Activated T-cell treated with anti-CD3 and anti-CD28 coated beads, Interleukin-2, amount 50 U/mL, for 48 hours (primary cell): ENCODE results near the gene RASGRF1.
"Not testable (repeated sequence)": the region's sequence is repeated elsewhere in the genome, so short reads cannot be mapped to it uniquely, and the experiment has no call there.

ENCODE experiments used
- DNase-seq, 2 experiments: peaks; one replicate each; pipeline ENCODE4 v3.0.0-alpha.2; 2020

RASGRF1 gene

DNA sequence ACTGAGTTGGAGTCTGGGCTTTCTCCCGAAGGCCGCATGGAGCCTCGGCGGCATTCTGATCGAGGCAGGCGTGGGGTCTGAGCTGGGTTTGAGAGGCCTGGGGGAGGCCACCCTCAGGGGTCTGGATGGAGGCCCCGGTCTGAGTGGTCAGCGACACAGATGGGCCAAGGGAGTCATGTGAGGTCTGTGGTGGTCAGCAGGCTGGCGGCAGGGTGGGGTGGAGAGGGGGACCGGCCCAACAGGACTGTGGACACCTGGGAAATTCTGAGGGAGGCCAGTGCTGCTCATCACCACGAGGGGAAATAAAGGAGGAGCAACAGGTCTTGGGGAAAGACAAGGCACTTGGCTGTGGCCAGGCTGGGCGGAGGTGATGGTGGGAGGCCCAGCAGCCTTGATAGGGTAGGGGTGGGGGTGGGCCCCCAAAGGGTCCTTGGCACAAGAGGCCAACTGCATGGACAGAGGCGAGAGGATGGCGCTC is 161.9 kb downstream of the RASGRF1 start:
- no peak for DNase-seq

DNA sequence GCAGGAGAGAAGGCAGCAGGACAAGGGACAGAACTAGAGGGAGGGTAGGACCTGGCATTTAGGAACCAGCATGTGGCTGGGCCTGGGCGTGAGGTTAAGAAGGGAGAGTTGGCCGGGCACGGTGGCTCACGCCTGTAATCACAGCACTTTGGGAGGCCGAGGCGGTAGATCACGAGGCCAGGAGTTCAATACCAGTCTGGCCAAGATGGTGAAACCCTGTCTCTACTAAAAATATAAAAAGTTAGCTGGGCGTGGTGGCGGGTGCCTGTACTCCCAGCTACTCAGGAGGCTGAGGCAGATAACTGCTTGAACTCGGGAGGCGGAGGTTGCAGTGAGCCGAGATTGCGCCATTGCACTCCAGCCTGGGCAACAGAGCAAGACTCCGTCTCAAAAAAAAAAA is 162.4 kb downstream of the RASGRF1 start:
- DNase-seq: not testable (repeated sequence)

DNA sequence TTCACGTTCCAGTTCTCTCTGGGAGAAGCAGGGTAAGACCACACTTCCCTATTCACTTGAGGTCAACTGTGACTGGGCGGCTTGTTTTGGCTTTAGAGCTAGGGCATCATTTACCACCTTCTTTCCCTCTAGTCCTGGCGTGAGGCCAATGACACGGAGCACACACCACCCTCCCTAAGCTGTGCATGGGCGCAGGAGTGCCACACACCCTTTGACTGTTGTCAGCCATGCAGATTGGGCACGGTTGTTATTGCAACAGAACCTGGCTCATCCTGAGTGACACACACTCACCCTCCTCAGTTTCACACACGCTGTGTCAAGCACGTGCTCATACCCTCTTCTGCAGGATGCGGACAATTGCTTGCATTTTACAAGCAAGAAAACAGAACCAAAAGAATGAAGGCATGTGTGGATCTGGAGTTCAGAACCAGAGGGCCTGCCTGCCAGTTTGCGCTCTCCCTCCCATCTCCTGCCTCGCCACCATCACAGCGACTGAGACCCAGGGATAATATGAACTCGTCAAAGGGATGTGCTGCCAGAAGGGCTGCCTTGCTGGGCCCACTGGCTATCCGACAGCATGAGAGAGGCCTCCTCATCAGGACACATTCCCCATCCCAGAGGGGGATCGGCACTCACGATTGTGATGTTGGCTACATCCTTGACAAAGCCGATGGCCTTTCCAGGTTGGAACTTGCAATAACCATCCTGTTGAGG is 163.3 kb downstream of the RASGRF1 start:
- no peak for DNase-seq

DNA sequence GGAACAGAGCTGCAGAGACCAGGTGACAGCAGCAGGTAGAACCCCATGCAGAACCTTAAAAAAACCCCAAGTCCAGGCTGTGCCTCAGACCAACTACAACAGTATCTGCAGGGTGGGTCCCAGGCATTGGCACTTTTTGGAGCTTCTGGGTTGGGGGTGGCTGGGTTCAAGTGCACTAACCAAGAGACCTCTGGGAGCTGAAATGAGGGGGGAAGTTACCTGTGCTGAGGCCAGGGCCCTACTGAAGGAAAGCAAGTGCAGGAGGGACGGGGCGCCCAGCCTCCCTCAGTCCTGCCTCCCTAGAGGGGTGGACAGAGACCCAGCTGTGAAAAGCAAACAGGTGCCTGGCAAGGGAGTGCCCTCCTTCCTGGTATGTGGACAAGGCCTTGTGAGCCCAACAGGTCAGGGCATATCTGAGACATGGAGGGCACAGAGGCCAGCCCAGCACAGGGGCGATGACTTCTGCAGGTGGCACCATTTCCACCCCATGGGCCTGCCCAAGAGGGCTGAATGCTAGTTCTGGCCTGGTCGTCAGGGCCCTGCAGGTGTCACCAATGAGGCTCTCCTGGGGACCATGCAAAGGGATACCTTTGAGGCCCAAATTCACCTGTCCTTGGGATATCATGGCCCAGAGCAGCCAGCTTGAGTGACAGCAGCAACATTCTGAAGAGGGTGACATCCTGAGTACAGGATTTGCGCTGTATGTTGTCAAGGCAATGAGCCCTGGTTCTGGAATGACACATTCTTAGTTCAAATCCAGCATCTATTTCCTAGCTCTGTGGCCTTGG is 164.4 kb downstream of the RASGRF1 start:
- no peak for DNase-seq

DNA sequence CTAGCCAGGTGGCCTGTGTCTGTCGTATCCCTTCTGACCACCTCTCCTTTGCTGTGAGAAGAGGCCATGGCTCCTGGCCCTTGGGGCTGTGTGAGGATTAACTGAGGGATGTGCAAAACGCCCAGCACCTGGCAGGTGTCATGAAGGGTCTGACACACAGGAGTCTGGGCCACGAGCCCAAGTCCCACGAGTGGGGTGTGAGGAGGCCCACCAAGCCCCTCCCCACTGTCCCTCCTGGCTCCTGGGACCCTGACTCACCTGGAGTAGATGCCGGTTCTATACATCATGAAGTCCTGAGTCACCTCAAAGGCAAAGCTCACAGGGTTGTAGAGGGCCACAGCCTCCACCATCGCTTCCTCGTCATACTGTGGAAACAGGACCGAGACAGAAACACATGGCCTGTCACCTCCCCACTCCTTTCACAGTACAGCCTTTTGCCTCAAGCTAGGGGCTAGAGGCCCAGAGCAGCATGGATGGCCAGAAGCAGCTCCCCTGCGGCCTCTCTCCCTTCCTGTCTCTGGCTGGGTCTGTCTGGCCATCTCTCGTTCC is 165.4 kb downstream of the RASGRF1 start:
- DNase-seq: no peak

DNA sequence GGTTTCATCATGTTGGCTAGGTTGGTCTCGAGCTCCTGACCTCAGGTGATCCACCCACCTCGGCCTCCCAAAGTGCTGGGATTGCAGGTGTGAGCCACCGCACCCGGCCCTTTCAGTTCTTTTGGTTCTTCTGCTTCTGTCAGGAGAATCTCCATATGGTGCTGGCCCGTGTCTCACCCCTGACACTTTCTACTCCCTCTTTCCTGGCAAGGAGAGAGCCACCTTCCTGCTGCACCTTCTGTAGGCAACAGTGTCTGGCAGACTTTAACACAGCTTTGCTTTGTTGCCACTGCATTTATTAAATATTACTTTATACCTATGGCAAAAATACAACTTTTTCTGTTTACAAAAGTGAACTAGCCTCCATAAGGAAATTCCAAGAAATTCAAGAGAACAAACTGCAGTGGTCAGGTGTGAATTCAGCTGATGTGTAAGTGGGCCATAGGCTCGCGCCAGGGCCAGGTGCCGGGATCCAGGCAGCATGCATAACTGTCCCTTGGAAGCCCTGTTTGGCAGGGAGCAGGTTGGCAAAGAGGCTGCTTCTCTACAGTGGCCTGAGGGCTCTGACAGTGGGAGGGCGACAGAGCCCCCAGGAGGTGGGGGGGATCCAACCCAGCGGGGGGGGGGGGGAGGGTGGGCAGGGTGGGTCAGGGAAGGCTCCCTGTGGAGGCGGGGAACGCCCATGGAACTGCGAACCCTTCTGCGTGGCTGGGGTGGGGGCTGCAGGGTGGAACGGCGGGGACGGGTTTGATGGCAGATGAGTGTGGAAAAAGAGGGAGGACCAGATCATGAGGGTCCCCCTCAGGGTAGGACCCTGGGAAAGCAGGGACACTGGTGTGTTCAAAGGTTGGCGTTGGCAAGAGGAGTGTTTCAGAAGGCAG is 166.9 kb downstream of the RASGRF1 start:
- no peak for DNase-seq

DNA sequence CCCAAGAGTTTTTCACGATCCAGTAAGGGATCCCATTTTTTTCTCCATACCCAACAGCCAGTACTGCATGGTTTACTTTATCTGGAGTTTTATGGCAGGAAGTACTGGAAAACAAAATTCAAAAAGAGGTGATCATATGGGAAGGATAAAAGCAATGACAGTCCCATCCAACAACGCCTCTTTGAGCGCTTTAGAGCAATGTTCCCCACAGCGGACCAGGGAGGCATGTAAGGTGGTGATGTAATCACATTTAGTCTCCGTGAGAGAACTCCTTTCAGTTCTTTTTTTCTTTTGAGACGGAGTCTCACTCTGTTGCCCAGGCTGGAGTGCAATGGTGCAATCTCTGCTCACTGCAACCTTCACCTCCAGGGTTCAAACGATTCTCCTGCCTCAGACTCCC is 167.6 kb downstream of the RASGRF1 start:
- DNase-seq: no peak

DNA sequence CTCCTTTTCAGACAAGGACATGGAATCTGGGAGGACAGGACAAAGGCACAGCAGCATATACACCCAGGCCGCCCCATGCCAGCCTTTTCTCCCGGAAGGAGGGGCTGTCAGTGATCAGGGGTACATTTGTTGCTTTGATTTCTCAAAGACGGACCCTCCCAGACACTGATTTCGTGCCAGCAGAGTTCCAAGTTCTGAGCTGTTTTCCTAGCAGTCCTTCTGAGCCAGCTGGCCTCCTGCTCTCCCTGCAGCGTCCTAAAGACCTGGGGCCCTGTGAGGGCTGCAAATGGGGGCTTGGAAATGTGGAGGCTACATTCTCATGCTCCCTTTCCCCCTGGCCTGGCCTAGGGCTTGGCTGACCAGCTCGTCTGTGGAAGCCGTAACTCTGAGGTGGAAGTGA is 168.1 kb downstream of the RASGRF1 start:
- DNase-seq: no peak

DNA sequence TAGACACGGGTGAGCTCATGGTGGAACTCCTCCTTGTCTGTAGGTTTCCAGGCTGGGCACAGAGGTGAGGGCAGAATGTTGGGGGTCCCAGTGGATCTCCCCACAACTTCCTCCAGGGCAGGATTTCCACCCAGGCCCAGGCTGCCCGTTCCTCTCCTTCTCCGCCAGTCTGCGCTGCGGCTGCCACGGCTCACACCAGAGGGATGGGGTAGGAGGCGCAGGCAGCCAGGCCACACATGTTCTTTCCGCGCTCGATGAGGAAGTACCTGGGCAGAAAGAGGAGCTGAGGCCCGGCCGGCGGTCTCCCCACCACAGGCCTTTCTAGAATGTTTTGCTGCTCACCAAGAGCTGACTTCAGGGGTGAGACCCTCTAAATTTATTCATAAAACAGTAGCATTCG is 168.6 kb downstream of the RASGRF1 start:
- no peak for DNase-seq

DNA sequence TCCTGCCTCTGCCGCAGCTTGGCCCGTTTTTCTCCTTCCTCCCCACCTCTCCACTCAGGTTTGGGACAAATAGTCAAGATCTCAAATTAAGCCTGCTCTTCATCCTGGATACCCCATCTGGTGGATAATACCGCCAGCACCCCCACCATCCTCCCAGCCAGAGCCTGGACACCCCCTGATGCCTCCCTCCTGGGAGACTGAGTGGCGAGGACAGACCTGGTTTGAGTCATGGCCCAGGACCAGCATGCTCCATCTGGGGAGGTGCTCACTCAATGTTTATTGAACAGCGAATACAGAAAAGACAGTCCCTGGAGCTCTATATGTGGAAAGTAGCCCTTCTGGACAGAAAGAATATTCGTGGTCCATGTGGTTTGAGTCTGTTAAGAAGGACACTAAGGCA is 169.1 kb downstream of the RASGRF1 start:
- no peak for DNase-seq

DNA sequence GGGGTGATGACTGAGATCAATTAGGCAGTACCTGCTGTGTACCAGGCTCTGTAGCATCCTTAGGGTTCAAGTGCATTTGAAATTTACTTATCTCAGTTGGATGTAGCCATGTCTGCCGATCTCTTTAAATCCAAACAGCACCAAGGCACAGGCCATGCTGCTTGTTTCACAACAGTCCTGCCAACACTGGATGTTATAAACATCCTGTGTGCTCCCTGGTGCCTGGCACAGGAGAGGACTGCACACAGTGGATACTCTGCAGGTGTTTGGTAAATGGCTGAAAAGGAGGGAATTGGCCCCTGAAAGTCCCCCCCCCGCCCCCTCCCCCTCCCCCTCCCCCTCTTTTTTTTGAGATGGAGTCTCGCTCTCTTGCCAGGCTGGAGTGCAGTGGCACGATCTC is 172.7 kb downstream of the RASGRF1 start:
- no peak for DNase-seq

DNA sequence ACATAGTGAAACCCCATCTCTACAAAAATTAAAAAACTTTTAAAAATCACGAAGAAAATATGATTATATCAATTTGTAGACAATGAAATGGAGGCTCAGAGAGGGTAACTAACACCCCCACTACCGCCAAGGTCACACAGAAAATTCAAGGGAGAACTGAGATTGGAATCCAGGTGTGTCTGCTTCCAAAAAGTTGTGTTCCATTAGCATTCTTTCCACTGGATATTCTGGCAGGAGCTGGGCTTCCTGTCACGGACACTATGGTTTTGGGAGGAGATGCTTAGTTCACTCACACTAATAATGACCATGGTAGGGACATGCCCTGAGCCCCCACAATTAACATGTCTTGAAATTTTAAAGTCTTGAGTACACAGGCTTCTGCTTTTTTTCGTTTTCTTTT is 174.5 kb downstream of the RASGRF1 start:
- no peak for DNase-seq

DNA sequence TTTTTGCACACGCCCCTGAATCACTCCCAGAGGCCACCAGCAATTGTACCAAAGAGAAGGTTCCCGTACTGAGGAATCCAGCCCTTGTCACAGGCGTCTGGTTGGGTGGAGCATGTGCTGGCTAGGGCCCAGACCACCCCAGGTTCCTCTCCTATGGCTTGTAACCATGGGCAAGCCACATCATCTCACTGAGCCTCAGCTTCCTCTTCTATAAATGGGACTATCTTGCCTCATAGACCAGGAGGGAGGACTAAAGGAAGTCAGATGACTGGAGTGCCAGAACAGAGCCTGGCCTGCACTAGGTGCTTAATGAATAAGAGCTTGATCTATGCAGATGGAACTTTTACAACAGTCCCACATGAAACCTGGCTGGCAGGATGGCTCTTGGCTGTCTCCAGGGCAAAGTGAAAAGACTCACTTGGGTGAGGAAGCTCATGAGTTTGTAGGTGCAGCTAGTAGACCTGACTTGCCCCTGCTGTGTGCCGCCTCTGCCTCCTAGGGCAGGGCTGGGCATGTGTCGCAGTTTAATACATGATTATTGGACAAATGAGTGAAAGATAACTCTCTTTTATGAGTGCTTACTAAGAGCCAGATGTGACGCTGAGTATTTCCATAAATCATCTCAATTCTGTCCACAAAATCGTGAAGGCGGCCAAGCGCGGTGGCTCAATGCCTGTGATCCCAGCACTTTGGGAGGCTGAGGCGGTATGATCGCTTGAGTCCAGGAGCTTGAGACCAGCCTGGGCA is 175.1 kb downstream of the RASGRF1 start:
- no peak for DNase-seq

DNA sequence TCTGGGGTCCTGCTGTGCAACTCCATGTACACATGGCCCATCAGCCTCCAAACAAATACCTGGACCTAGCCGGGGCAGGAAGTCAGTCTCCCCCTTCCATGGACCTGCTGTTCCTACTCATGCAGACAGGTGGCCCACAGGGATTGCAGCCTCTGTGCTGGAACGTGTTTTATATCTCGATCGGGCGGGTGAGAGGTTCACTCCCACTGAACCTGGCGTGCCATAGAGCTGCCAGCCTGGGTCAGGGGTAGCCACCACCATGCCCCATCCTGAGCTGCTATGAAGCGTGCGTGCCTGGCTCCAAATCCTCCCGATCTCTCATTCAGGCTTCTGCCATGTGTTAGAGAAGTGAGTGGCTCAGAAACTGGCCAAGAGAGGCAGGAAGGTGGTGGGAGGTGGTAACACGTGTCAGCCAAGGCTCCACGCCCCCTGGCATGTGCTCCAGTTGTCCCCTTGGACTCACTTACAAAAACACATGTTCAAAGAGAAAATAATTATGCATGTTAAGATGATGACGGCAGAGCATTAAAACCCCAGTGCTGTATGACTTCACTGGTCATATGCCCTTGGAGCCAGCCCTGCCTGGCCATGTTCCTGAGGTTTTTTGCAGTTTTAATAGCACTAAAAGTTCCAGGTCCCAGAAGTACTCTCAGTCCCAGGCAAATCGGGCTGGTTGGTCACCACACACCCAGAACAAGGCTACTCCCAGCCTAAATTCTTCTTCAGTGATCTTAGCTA is 176.4 kb downstream of the RASGRF1 start:
- DNase-seq: no peak

DNA sequence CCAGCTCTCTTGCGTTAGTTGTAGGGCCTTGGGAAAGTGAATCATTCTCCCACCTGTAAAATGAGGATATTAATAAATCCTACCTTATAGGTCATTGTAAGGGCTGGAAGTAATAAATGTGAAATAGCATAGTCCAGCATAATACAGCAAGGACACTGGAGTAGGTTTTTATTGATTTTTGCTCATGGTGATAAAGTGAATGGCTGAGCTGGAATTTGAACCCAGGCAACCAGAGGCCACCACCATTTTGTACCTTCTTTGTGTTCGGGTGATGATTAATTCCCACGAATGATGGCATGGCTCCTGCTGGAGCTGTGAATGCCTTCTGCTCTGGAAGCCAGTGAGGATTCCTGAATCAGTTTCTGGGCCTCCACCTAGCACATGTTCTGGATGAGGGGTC is 177.6 kb downstream of the RASGRF1 start:
- no peak for DNase-seq

DNA sequence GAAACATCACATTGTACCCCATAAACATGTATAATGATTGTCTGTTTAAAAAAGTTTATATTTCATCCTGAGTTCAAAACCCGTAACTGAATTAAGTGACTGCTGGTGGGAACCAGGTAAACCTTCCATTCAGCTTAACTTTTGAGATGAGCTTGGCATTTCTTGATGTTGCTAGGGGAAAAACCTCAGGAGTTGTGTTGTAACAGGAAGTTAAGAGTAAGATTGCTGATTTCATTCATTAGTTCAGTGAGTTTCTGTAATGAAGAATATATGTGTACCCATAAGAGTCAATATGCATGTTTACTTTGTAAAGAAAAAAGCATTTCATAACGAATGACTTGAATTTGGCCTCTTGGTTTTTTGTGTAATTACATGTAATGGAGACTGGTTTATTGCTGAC is 178.3 kb downstream of the RASGRF1 start:
- DNase-seq: no peak

DNA sequence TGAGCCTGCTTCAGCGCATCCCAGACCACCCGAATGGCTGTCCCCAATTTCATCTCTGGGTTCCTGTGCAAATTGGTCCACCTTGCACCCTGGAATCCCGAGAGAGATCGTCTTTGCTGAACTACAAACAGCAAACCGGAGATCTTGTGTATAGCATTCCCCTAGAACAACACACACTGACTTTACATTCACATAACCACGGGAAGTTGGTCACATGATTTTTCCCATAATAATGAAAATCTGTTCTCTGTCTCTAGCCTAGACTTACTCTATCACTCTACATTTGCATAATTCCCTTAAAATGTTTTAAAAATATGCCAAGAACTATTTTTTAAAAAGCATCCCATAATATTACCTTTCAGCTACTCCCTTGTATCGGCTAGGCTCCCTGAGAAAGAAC is 180.3 kb downstream of the RASGRF1 start:
- no peak for DNase-seq
